Right lobe of liver (tissue), 4 donors: ENCODE results near the gene IQSEC3.
"Not testable (repeated sequence)": the region's sequence is repeated elsewhere in the genome, so short reads cannot be mapped to it uniquely, and the experiment has no call there.

Source experiments
- CTCF ChIP-seq, 4 donors: fragments of 200-600 bp in 3 of 4; fragments of 450-650 bp in 1 of 4; IDR thresholded peaks; one replicate each; pipeline versions ENCODE4 v1.5.1 to v1.8.0; 2016 to 2022; ENCODE audit warnings: antibody characterized with exemption in 4 of 4, mild to moderate bottlenecking in 2 of 4
- POLR2A ChIP-seq: fragments of 450-650 bp; IDR thresholded peaks from one replicate; pipeline ENCODE4 v1.6.1; 2017; ENCODE audit warnings: antibody characterized with exemption, mild to moderate bottlenecking
- donor health status: DM: no; HTN: no; CAD: no.
- donor health status: DM: no; HTN: no; CAD: no.
- donor health status: DM: no; HTN: yes; CAD: no.

- not testable (repeated sequence) for TF ChIP-seq CTCF (IDR thresholded peaks at IDR 0.05); POLR2A
These were observed 376 bp downstream of the IQSEC3 start for GRCh38 chr12:66782-67504.
